H1 (cell line): ENCODE measurements around the gene FAR2. TPM values are rescaled to one million over a fixed set of nuclear protein-coding genes. Genes with fewer than 3 reads are reported as not detected.
A peak's percentile ranks its signal among the peaks of the same experiment; 100 is the strongest.

ENCODE experiments used
- CTCF ChIA-PET: fragments of 300-600 bp; sonication (Branson Sonifier 250); formaldehyde crosslinking; loops from one replicate; lab custom pipeline; 2021; ENCODE audit not compliant: partially characterized antibody; lab: Charles Lee
- POLR2A ChIA-PET: fragments of 300-600 bp; sonication (Branson Sonifier 250); formaldehyde crosslinking; loops from one replicate; lab custom pipeline; 2021; ENCODE audit warnings: inconsistent platforms; ENCODE audit not compliant: partially characterized antibody; lab: Charles Lee
- DNase-seq, 2 experiments: peaks; one replicate each; pipeline versions ENCODE4 v3.0.0 to v3.0.0-alpha.2; 2010 to 2022; ENCODE audit warnings: low spot score in 2 of 2, low read depth in 1 of 2, mixed read lengths in 1 of 2
- FAIRE-seq: peaks from 2 replicates; lab custom pipeline; 2011; peaks lifted over from hg19 to GRCh38; lab: Jason Lieb, UNC
- H2AFZ ChIP-seq: 2 replicates; pipeline ENCODE4 v1.8.1; 2012; ENCODE audit warnings: low read length, inconsistent platforms
- H2AK5ac ChIP-seq: 2 replicates; pipeline ENCODE4 v1.6.1; 2013; ENCODE audit warnings: low read depth, low read length
- H2BK120ac ChIP-seq: replicated peaks from 2 replicates; pipeline ENCODE3; 2013; ENCODE audit warnings: low read depth, low read length, inconsistent platforms
- H2BK12ac ChIP-seq: 2 replicates; pipeline ENCODE4 v1.6.1; 2013; ENCODE audit warnings: low read depth, low read length
- H2BK15ac ChIP-seq: 2 replicates; pipeline ENCODE4 v1.6.1; 2013; ENCODE audit warnings: low read length
- H2BK20ac ChIP-seq: 2 replicates; pipeline ENCODE4 v1.6.1; 2013; ENCODE audit warnings: low read length
- H2BK5ac ChIP-seq: 2 replicates; pipeline ENCODE4 v1.6.1; 2013; ENCODE audit warnings: low read depth, low read length
- H3K14ac ChIP-seq: 2 replicates; pipeline ENCODE4 v1.6.1; 2013; ENCODE audit warnings: inconsistent platforms; ENCODE audit not compliant: insufficient read length
- H3K18ac ChIP-seq: 2 replicates; pipeline ENCODE4 v1.6.1; 2013; ENCODE audit warnings: low read length; ENCODE audit errors: extremely low read depth
- H3K23ac ChIP-seq: 2 replicates; pipeline ENCODE4 v1.6.1; 2013; ENCODE audit warnings: inconsistent platforms; ENCODE audit not compliant: insufficient read length
- H3K23me2 ChIP-seq: 2 replicates; pipeline ENCODE4 v1.6.1; 2013; ENCODE audit warnings: low read depth, low read length
- H3K27ac ChIP-seq: 2 replicates; pipeline ENCODE4 v1.6.1; 2011; ENCODE audit warnings: low read depth, low read length, inconsistent platforms
- H3K27me3 ChIP-seq, 4 experiments: replicated peaks in 1 of 4; 1 replicate in 1 of 4; 2 replicates in 3 of 4; pipeline versions ENCODE4 v1.6.1 to v1.8.1; 2011 to 2013; ENCODE audit warnings: low read length in 3 of 4, mild to moderate bottlenecking in 3 of 4, inconsistent platforms in 2 of 4, mixed read lengths in 2 of 4, moderate library complexity in 1 of 4; ENCODE audit not compliant: control insufficient read depth in 3 of 4, insufficient read depth in 3 of 4; ENCODE audit errors: extremely low read depth in 1 of 4
- H3K36me3 ChIP-seq, 4 experiments: 2 replicates each; pipeline versions ENCODE4 v1.6.1 to v1.8.1; 2011 to 2013; ENCODE audit warnings: mild to moderate bottlenecking in 4 of 4, low read length in 3 of 4, moderate library complexity in 2 of 4, control low read depth in 1 of 4, inconsistent platforms in 1 of 4; ENCODE audit not compliant: insufficient read depth in 4 of 4, control insufficient read depth in 2 of 4
- H3K4ac ChIP-seq: replicated peaks from 2 replicates; pipeline ENCODE3; 2013; ENCODE audit warnings: low read length, low read depth, mixed read lengths, inconsistent platforms; ENCODE audit not compliant: insufficient read length
- H3K4me1 ChIP-seq, 4 experiments: replicated peaks in 1 of 4; 1 replicate in 1 of 4; 2 replicates in 3 of 4; pipeline versions ENCODE4 v1.6.1 to v1.8.1; 2011 to 2013; ENCODE audit warnings: low read length in 3 of 4, inconsistent platforms in 2 of 4, mixed read lengths in 1 of 4; ENCODE audit not compliant: insufficient read depth in 4 of 4, control insufficient read depth in 3 of 4
- H3K4me2 ChIP-seq, 2 experiments: 2 replicates each; pipeline versions ENCODE4 v1.6.1 to v1.8.1; 2011 to 2013; ENCODE audit warnings: low read depth in 2 of 2, low read length in 2 of 2, control low read depth in 1 of 2, inconsistent platforms in 1 of 2, mild to moderate bottlenecking in 1 of 2; ENCODE audit not compliant: insufficient read depth in 1 of 2
- H3K4me3 ChIP-seq, 4 experiments: fragments of 200-600, 300-600 bp in 1 of 4; sonication (generic), shearing (Covaris generic), sonication (Bioruptor Twin) in 1 of 4; 2 replicates each; pipeline versions ENCODE4 v1.5.1 to v1.8.1; 2011 to 2016; ENCODE audit warnings: low read length in 4 of 4, low read depth in 3 of 4, control low read depth in 2 of 4, inconsistent platforms in 2 of 4, mild to moderate bottlenecking in 2 of 4, mixed read lengths in 1 of 4, moderate library complexity in 1 of 4; ENCODE audit not compliant: insufficient read depth in 2 of 4; ENCODE audit errors: extremely low read depth in 1 of 4
- H3K56ac ChIP-seq: replicated peaks from 2 replicates; pipeline ENCODE3; 2013; ENCODE audit warnings: low read depth, mild to moderate bottlenecking, mixed read lengths, low read length, inconsistent platforms; ENCODE audit not compliant: insufficient read length
- H3K79me1 ChIP-seq: 2 replicates; pipeline ENCODE4 v1.6.1; 2013; ENCODE audit warnings: low read depth, low read length, control low read depth
- H3K79me2 ChIP-seq, 2 experiments: 2 replicates each; pipeline versions ENCODE4 v1.6.1 to v1.8.1; 2012 to 2013; ENCODE audit warnings: low read length in 2 of 2, mild to moderate bottlenecking in 2 of 2, inconsistent platforms in 1 of 2; ENCODE audit not compliant: insufficient read depth in 2 of 2, control insufficient read depth in 1 of 2
- H3K9ac ChIP-seq, 4 experiments: replicated peaks in 1 of 4; 1 replicate in 1 of 4; 2 replicates in 3 of 4; pipeline versions ENCODE4 v1.6.1 to v1.8.1; 2011 to 2013; ENCODE audit warnings: low read depth in 3 of 4, low read length in 3 of 4, control low read depth in 2 of 4, mild to moderate bottlenecking in 2 of 4, moderate library complexity in 2 of 4, inconsistent platforms in 1 of 4; ENCODE audit errors: extremely low read depth in 1 of 4
- H3K9me3 ChIP-seq, 2 experiments: 2 replicates each; pipeline versions ENCODE4 v1.6.1 to v1.8.1; 2012 to 2013; ENCODE audit warnings: mild to moderate bottlenecking in 2 of 2, moderate library complexity in 2 of 2, control low read depth in 1 of 2, inconsistent platforms in 1 of 2, low read depth in 1 of 2, low read length in 1 of 2, mixed read lengths in 1 of 2; ENCODE audit not compliant: insufficient read depth in 2 of 2
- H4K20me1 ChIP-seq, 2 experiments: replicated peaks in 1 of 2; 2 replicates each; pipeline versions ENCODE3 to v1.8.1; 2011 to 2013; ENCODE audit warnings: inconsistent platforms in 2 of 2, low read length in 2 of 2, mild to moderate bottlenecking in 1 of 2; ENCODE audit not compliant: insufficient read depth in 2 of 2, control insufficient read depth in 1 of 2
- H4K5ac ChIP-seq: 2 replicates; pipeline ENCODE4 v1.6.1; 2013; ENCODE audit warnings: low read length, low read depth, mixed read lengths, inconsistent platforms; ENCODE audit not compliant: insufficient read length
- H4K8ac ChIP-seq: 2 replicates; pipeline ENCODE4 v1.8.0; 2013; ENCODE audit warnings: mild to moderate bottlenecking, moderate library complexity, low read length, inconsistent platforms; ENCODE audit not compliant: insufficient read depth; ENCODE audit errors: extremely low read depth
- H4K91ac ChIP-seq: replicated peaks from 2 replicates; pipeline ENCODE3; 2013; ENCODE audit warnings: low read length, mixed read lengths, inconsistent platforms; ENCODE audit not compliant: insufficient read length
- ATF2 ChIP-seq: IDR thresholded peaks from 2 replicates; pipeline ENCODE4 v1.6.1; 2012; ENCODE audit warnings: low read length, inconsistent platforms
- BACH1 ChIP-seq: IDR thresholded peaks from 2 replicates; pipeline ENCODE4 v1.6.1; 2012; ENCODE audit warnings: low read length, improper control_type of control experiment
- BCL11A ChIP-seq, 2 experiments: IDR thresholded peaks; one replicate each; pipeline ENCODE4 v1.6.1; 2011; ENCODE audit warnings: low read depth in 2 of 2, low read length in 2 of 2, mild to moderate bottlenecking in 2 of 2
- MAX ChIP-seq: IDR thresholded peaks from 2 replicates; pipeline ENCODE4 v1.6.1; 2012; ENCODE audit warnings: inconsistent platforms
- POLR2A ChIP-seq, 2 experiments: IDR thresholded peaks; 1 replicate in 1 of 2; 2 replicates in 1 of 2; pipeline ENCODE4 v1.6.1; 2011; ENCODE audit warnings: low read depth in 2 of 2, low read length in 2 of 2, mild to moderate bottlenecking in 2 of 2; ENCODE audit errors: control extremely low read depth in 1 of 2
- SAP30 ChIP-seq: fragments of 300-600 bp; sonication (generic); IDR thresholded peaks from 2 replicates; pipeline ENCODE4 v1.7.1; 2012; ENCODE audit warnings: low read length, moderate library complexity, mild to moderate bottlenecking, inconsistent platforms; ENCODE audit not compliant: insufficient read depth, insufficient replicate concordance
- TAF1 ChIP-seq: IDR thresholded peaks from 2 replicates; pipeline ENCODE4 v1.6.1; 2011; ENCODE audit warnings: mild to moderate bottlenecking, low read depth, low read length
- TBP ChIP-seq: IDR thresholded peaks from 2 replicates; pipeline ENCODE4 v1.6.1; 2011; ENCODE audit warnings: low read depth, low read length, improper control_type of control experiment
- WGBS, 2 experiments: shearing (Covaris generic) in 1 of 2; methylation state at CpG; one replicate each; pipeline versions ENCODE4 v1.1.6 to v1.1.7; 2013 to 2015; ENCODE audit warnings: low lambda C conversion rate in 2 of 2, mixed read lengths in 2 of 2, inconsistent platforms in 1 of 2, low coverage in 1 of 2, missing lambda C conversion rate in 1 of 2; ENCODE audit not compliant: insufficient replicate concordance in 2 of 2, insufficient coverage in 1 of 2, insufficient read length in 1 of 2; ENCODE audit errors: extremely low coverage in 1 of 2, missing lambda C conversion rate in 1 of 2; 5-methylcytosine and 5-hydroxymethylcytosine counted together
- polyA plus RNA-seq, 7 experiments: library from polyadenylated mRNA; depleted of rRNA in 3 of 7; stranded (reverse) in 5 of 7; unstranded in 2 of 7; fragments of >200 nt in 5 of 7; fragments of 200-250 nt in 2 of 7; gene quantifications; 1 replicate in 5 of 7; 2 replicates in 1 of 7; 4 replicates in 1 of 7; pipeline versions ENCODE4 v1.2.1 to v1.2.3, GENCODE V29; 2011 to 2013; ENCODE audit warnings: missing spikeins in 2 of 7, mixed read lengths in 2 of 7
- total RNA-seq: library from RNA; stranded (reverse); fragmentation: NEBNext Ultra II Directional; extraction: Animal tissue kit (Norgen Biotek cat#: 25700); gene quantifications from 2 replicates; pipeline ENCODE4 v1.2.1, GENCODE V29; 2021

Gene FAR2
- total and polyA plus RNA-seq, 2 of the 8 experiments (the other 6 are each of a cell fraction or from before 2014, with no cell fraction given), result 24.0 to 24.1 TPM

GRCh38 chr12:29380536-29381523, 231.8 kb downstream of the FAR2 start, which contains the start of gene ERGIC2:
Gene ERGIC2 (minus strand): TSS chr12:29381172. CDS start chr12:29371633, 9,539 bp downstream.
- Histone ChIP-seq H3K56ac (peak within 1 kb of the TSS; percentile 33), H3K9ac (peak within 1 kb of the TSS; percentile 90 to 99 (median 98)), H3K36me3 (no peaks in the 10 kb centered on the region; a peak in 1 of 8 replicates), H3K4ac (peak within 1 kb of the TSS; percentile 23), H3K27me3 (no peaks in the 10 kb centered on the region), H3K79me1 (peaks cover 4% of the 10 kb centered on the region; the same call in 1 of the 2 replicates), H4K8ac (peak within 1 kb of the TSS; percentile 99; the same call in 1 of the 2 replicates), H3K9me3 (no peaks in the 10 kb centered on the region), H4K5ac (peak within 1 kb of the TSS; percentile 71), H4K91ac (peak within 1 kb of the TSS; percentile 63), H3K23me2 (no peaks in the 10 kb centered on the region; the same call in 1 of the 2 replicates), H2BK12ac (peak within 1 kb of the TSS; percentile 88; the same call in 1 of the 2 replicates), H3K79me2 (peaks cover 0 to 50% of the 10 kb centered on the region in 2 experiments; a peak in 2 of 4 replicates), H2BK20ac (no peak within 1 kb of the TSS), H3K4me2 (peak within 1 kb of the TSS; percentile 81 to 82), H3K4me1 (no peaks in the 10 kb centered on the region), H4K20me1 (peaks cover 0 to 2% of the 10 kb centered on the region in 2 experiments), H3K23ac (no peak within 1 kb of the TSS), H3K4me3 (peak within 1 kb of the TSS; percentile 96 to 100 (median 98)), H2BK120ac (no peak within 1 kb of the TSS), H2AK5ac (no peak within 1 kb of the TSS; the same call in 1 of the 2 replicates), H2BK15ac (no peak within 1 kb of the TSS), H2AFZ (peak within 1 kb of the TSS; percentile 99), H2BK5ac (peak within 1 kb of the TSS; percentile 97), H3K27ac (peak within 1 kb of the TSS; percentile 91), H3K14ac (no peak within 1 kb of the TSS), H3K18ac (peak within 1 kb of the TSS; percentile 79)
- peak; percentile 82 to 88 for DNase-seq
- ChIA-PET POLR2A (interaction anchor here (0.8 to 1.6 kb wide), 9 partner anchors 14 to 1415 kb away, joined by 3 to 6 read pairs (median 4); no protein-coding TSS in a partner anchor), CTCF (interaction anchor here (0.6 kb wide), 1 partner anchor 237 kb away, joined by 3 read pairs; no protein-coding TSS in a partner anchor)
- peak; percentile 98 for FAIRE-seq
- 2% methylated on average over 55 of the region's 55 CpGs; no CpG with 5 or more reads in 1 of the 2 experiments for WGBS, 2 experiments
- TF ChIP-seq BCL11A (IDR thresholded peaks at IDR 0.05; ENCODE audit: low read depth in 2 of 2, low read length in 2 of 2) (no peak), MAX (peak; percentile 63), ATF2 (peak; percentile 44; the same call in 1 of the 2 replicates), TBP (peak; percentile 70), SAP30 (peak; percentile 87), POLR2A (IDR thresholded peaks at IDR 0.05; ENCODE audit: control extremely low read depth in 1 of 2, low read depth in 2 of 2, low read length in 2 of 2) (peak; percentile 69 to 88), BACH1 (no peak; the same call in 1 of the 2 replicates), TAF1 (peak; percentile 75)
